PC-9 (cell line): ENCODE data around the gene UTP18. TPM values are rescaled to one million over a fixed set of nuclear protein-coding genes. Genes with fewer than 3 reads are reported as not detected.

Experiments used
- BruUV-seq: library from RNA; stranded (reverse); fragments of 400-500 nt; replicated peaks from 2 replicates; lab custom pipeline; 2021; lab: Mats Ljungman, UMichigan
- CTCF ChIA-PET: fragments of 300-600 bp; sonication (Branson Sonifier 250); formaldehyde crosslinking; loops from one replicate; lab custom pipeline; 2022; ENCODE audit warnings: antibody characterized with exemption; lab: Charles Lee
- POLR2A ChIA-PET: fragments of 300-600 bp; sonication (Branson Sonifier 250); formaldehyde crosslinking; loops from one replicate; lab custom pipeline; 2022; ENCODE audit warnings: antibody characterized with exemption; ENCODE audit not compliant: unreplicated experiment; lab: Charles Lee
- DNase-seq, 2 experiments: peaks; one replicate each; pipeline versions ENCODE4 v3.0.0 to v3.0.0-alpha.2; 2015 to 2022; ENCODE audit warnings: mixed read lengths in 1 of 2
- H2AFZ ChIP-seq: fragments of 200-600 bp; sonication (generic); 2 replicates; pipeline ENCODE4 v1.8.1; 2017; ENCODE audit warnings: antibody characterized with exemption
- H3F3A ChIP-seq: fragments of 200-600 bp; sonication (generic); 2 replicates; pipeline ENCODE4 v1.8.1; 2017; ENCODE audit warnings: antibody characterized with exemption, mild to moderate bottlenecking, low read depth; ENCODE audit not compliant: insufficient read depth
- H3K27ac ChIP-seq: fragments of 200-600 bp; sonication (generic); 2 replicates; pipeline ENCODE4 v1.6.1; 2016; ENCODE audit warnings: mixed run types
- H3K27me3 ChIP-seq: fragments of 200-600 bp; sonication (generic); 2 replicates; pipeline ENCODE4 v1.6.1; 2016; ENCODE audit warnings: low read depth, mixed run types; ENCODE audit not compliant: insufficient read depth
- H3K36me3 ChIP-seq: fragments of 200-600 bp; sonication (generic); 2 replicates; pipeline ENCODE4 v1.6.1; 2016; ENCODE audit warnings: low read depth, mixed run types
- H3K4me1 ChIP-seq: fragments of 200-600 bp; sonication (generic); replicated peaks from 2 replicates; pipeline ENCODE4 v1.6.1; 2016; ENCODE audit warnings: mixed run types; ENCODE audit not compliant: insufficient read depth
- H3K4me2 ChIP-seq: fragments of 200-600 bp; sonication (generic); 2 replicates; pipeline ENCODE4 v1.6.1; 2017; ENCODE audit warnings: mixed run types
- H3K4me3 ChIP-seq: fragments of 200-600 bp; sonication (generic); 2 replicates; pipeline ENCODE4 v1.6.1; 2016; ENCODE audit warnings: mixed run types
- H3K79me2 ChIP-seq: fragments of 200-600 bp; sonication (generic); 2 replicates; pipeline ENCODE4 v1.6.1; 2017; ENCODE audit warnings: low read depth, mixed run types
- H3K9me2 ChIP-seq: fragments of 200-600 bp; sonication (generic); 2 replicates; pipeline ENCODE4 v1.8.1; 2017; ENCODE audit warnings: mild to moderate bottlenecking; ENCODE audit not compliant: insufficient read depth
- H3K9me3 ChIP-seq: fragments of 200-600 bp; sonication (generic); 2 replicates; pipeline ENCODE4 v1.8.1; 2016; ENCODE audit warnings: low read depth; ENCODE audit not compliant: insufficient read depth
- H4K20me1 ChIP-seq: fragments of 200-600 bp; sonication (generic); 2 replicates; pipeline ENCODE4 v1.8.1; 2017; ENCODE audit not compliant: insufficient read depth
- CTCF ChIP-seq: fragments of 200-600 bp; sonication (generic); conservative IDR thresholded peaks from 2 replicates; pipeline ENCODE4 v1.6.1; 2017; ENCODE audit warnings: mixed run types, antibody characterized with exemption, mild to moderate bottlenecking, moderate library complexity
- EZH2 ChIP-seq: fragments of 200-600 bp; sonication (generic); IDR thresholded peaks from 2 replicates; pipeline ENCODE4 v1.8.0; 2017; ENCODE audit warnings: antibody characterized with exemption, low read depth
- intact Hi-C: fragments of 100-400 bp; cut with micrococcal nuclease; formaldehyde crosslinking; loops from one replicate; pipeline ENCODE4 v1.10.0; 2022; ENCODE audit not compliant: unreplicated experiment
- total RNA-seq: library from RNA; stranded (reverse); gene quantifications from 2 replicates; pipeline ENCODE4 v1.2.3, GENCODE V29; 2021

UTP18 gene
- total RNA-seq, 1 experiment from 2014 or later: 31.8 TPM

GRCh38 chr17:51240275-51240674 is 20.1 kb upstream of the UTP18 start:
- intact Hi-C loops: no loop called here
- Histone ChIP-seq H3K4me3 (no peak overlapping the region), H3K27me3 (no peaks in the 10 kb centered on the region), H3K79me2 (peaks cover 70% of the 10 kb centered on the region), H3K4me1 (no peaks in the 10 kb centered on the region), H3K9me3 (no peaks in the 10 kb centered on the region), H3K36me3 (no peaks in the 10 kb centered on the region), H3K4me2 (no peak overlapping the region), H3F3A (peaks cover 7% of the 10 kb centered on the region; the same call in 1 of the 2 replicates), H2AFZ (no peak overlapping the region), H3K27ac (no peak overlapping the region), H4K20me1 (peaks cover 73% of the 10 kb centered on the region), H3K9me2 (no peaks in the 10 kb centered on the region)
- TF ChIP-seq EZH2: no peak
- TF ChIP-seq CTCF: no peak
- no TSS peak for BruUV-seq
- ChIA-PET CTCF (no interaction called here), POLR2A (no interaction called here)
- no peak for DNase-seq

GRCh38 chr17:51244041-51244440 is 16.3 kb upstream of the UTP18 start:
- Histone ChIP-seq H3F3A (peaks cover 25% of the 10 kb centered on the region; the same call in 1 of the 2 replicates), H2AFZ (no peak overlapping the region), H3K4me3 (no peak overlapping the region), H3K4me1 (peaks cover 5% of the 10 kb centered on the region), H3K27me3 (no peaks in the 10 kb centered on the region), H3K9me2 (no peaks in the 10 kb centered on the region), H3K9me3 (no peaks in the 10 kb centered on the region), H3K27ac (no peak overlapping the region), H3K79me2 (peaks cover 66% of the 10 kb centered on the region), H3K36me3 (0 out of 2 replicates have a peak, but pooled peaks cover 4% of the 10 kb centered on the region), H3K4me2 (no peak overlapping the region), H4K20me1 (peaks cover 58% of the 10 kb centered on the region)
- TF ChIP-seq CTCF: no peak
- no peak for TF ChIP-seq EZH2
- BruUV-seq: no TSS peak
- CTCF ChIA-PET: no interaction called here
- DNase-seq: no peak
- intact Hi-C loops: no loop called here
- POLR2A ChIA-PET: no interaction called here

GRCh38 chr17:51245535-51245934 is 14.8 kb upstream of the UTP18 start:
- Histone ChIP-seq H3K4me3 (no peak overlapping the region), H3K9me2 (no peaks in the 10 kb centered on the region), H3K27me3 (no peaks in the 10 kb centered on the region), H3K36me3 (0 out of 2 replicates have a peak, but pooled peaks cover 9% of the 10 kb centered on the region), H2AFZ (no peak overlapping the region), H3K4me1 (peaks cover 5% of the 10 kb centered on the region), H3K79me2 (peaks cover 58% of the 10 kb centered on the region), H4K20me1 (peaks cover 48% of the 10 kb centered on the region), H3K9me3 (no peaks in the 10 kb centered on the region), H3K4me2 (no peak overlapping the region), H3F3A (peaks cover 18% of the 10 kb centered on the region; the same call in 1 of the 2 replicates), H3K27ac (no peak overlapping the region)
- DNase-seq: no peak
- no peak for TF ChIP-seq CTCF
- no peak for TF ChIP-seq EZH2
- intact Hi-C loops: no loop called here
- CTCF ChIA-PET: no interaction called here
- POLR2A ChIA-PET: no interaction called here
- BruUV-seq: no TSS peak
